Ovary (tissue), 9 donors: ENCODE data around the gene CLEC3A. TPM values are rescaled to one million over a fixed set of nuclear protein-coding genes. Genes with fewer than 3 reads are reported as not detected.

Experiments
- DNase-seq, 5 donors: peaks; one replicate each; pipeline ENCODE4 v3.0.0-alpha.2; 2019 to 2020
- H3K27ac ChIP-seq, 2 donors: fragments of 200-600 bp; one replicate each; pipeline versions ENCODE4 v1.5.1 to v1.8.0; 2019 to 2022
- H3K27me3 ChIP-seq: fragments of 200-600 bp; one replicate; pipeline ENCODE4 v1.8.0; 2022
- H3K36me3 ChIP-seq: fragments of 200-600 bp; sonication (generic); one replicate; pipeline ENCODE4 v1.5.1; 2019
- H3K4me1 ChIP-seq: one replicate; pipeline ENCODE4 v1.8.1; 2013; ENCODE audit warnings: mild to moderate bottlenecking, moderate library complexity; ENCODE audit not compliant: insufficient read depth
- H3K4me3 ChIP-seq: fragments of 200-600 bp; sonication (generic); one replicate; pipeline ENCODE4 v1.5.1; 2017
- H3K9me3 ChIP-seq, 2 donors: fragments of 200-600 bp in 1 of 2; sonication (generic) in 1 of 2; one replicate each; pipeline versions ENCODE4 v1.5.1 to v1.8.1; 2013 to 2019; ENCODE audit warnings: mild to moderate bottlenecking in 1 of 2, moderate library complexity in 1 of 2
- CTCF ChIP-seq, 3 donors: fragments of 450-650 bp in 2 of 3; fragments of 200-600 bp in 1 of 3; IDR thresholded peaks; one replicate each; pipeline versions ENCODE4 v1.5.1 to v1.8.0; 2016 to 2022; ENCODE audit warnings: antibody characterized with exemption in 3 of 3, mild to moderate bottlenecking in 1 of 3
- EP300 ChIP-seq: sonication (generic); formaldehyde crosslinking; IDR thresholded peaks from one replicate; pipeline ENCODE4 v1.6.1; 2017; ENCODE audit warnings: antibody characterized with exemption
- POLR2A ChIP-seq: fragments of 450-650 bp; IDR thresholded peaks from one replicate; pipeline ENCODE4 v1.6.1; 2017; ENCODE audit warnings: antibody characterized with exemption, mild to moderate bottlenecking, moderate library complexity
- WGBS, 3 donors: extraction: QIAGEN DNeasy Blood & Tissue Kit in 1 of 3; methylation state at CpG; one replicate each; pipeline versions ENCODE4 v1.1.5 to v1.1.7; 2013 to 2017; 5-methylcytosine and 5-hydroxymethylcytosine counted together
- intact Hi-C, 4 donors: fragments of 100-400 bp; cut with DNase I; formaldehyde crosslinking; loops; one replicate each; pipeline versions ENCODE4 v1.11.0 to v1.15.1; 2022 to 2023
- polyA plus RNA-seq, 2 donors: library from polyadenylated mRNA; stranded (reverse); fragments of 200-250 nt in 1 of 2; fragments of 350-450 nt in 1 of 2; fragmentation: Illumina TruSeq in 1 of 2; extraction: RNeasy Lipid Tissue Mini Kit (QIAGEN cat#74804) in 1 of 2; gene quantifications; one replicate each; pipeline ENCODE4 v1.2.3, GENCODE V29; 2013 to 2014
- total RNA-seq, 7 donors: library from RNA; depleted of rRNA in 2 of 7; stranded (reverse); fragments of >200 nt in 2 of 7; fragmentation: NEBNext Ultra II Directional in 3 of 7; extraction: Animal tissue kit (Norgen Biotek cat#: 25700) in 3 of 7; gene quantifications; one replicate each; pipeline versions ENCODE4 v1.1.0 to v1.2.4, GENCODE V29; 2016 to 2023
- donor health status: DM: no; HTN: no; CAD: no; lungs with moderate emphysema.
- donor health status: DM: no; HTN: no; CAD: no.
- donor health status: Bipolar disorder and iron deficiency.
- donor health status: DM: yes; HTN: yes; CAD: no.
- donor health status: DM: no; HTN: no; CAD: no.
- donor health status: DM: yes; HTN: yes; CAD: no.

The CLEC3A gene
- total and polyA plus RNA-seq, 9 donors, result not detected

GRCh38 chr16:77985111-77985510, 37.2 kb upstream of the CLEC3A start:
- intact Hi-C loops, result no loop called here
- H3K4me3 ChIP-seq, result no peak overlapping the region
- no peaks in the 10 kb centered on the region for H3K4me1 ChIP-seq
- H3K27ac ChIP-seq, result no peak overlapping the region
- 48 to 89% (median 71%) methylated on average over 3 of the region's 3 CpGs for WGBS, 3 donors
- no peaks in the 10 kb centered on the region for H3K27me3 ChIP-seq
- TF ChIP-seq EP300 (no peak), CTCF (IDR thresholded peaks at IDR 0.05) (no peak), POLR2A (no peak)
- no peak for DNase-seq
- no peaks in the 10 kb centered on the region for H3K9me3 ChIP-seq
- H3K36me3 ChIP-seq, result no peaks in the 10 kb centered on the region

- H3K27me3 ChIP-seq, result no peaks in the 10 kb centered on the region
- H3K4me3 ChIP-seq, result no peak overlapping the region
- no peaks in the 10 kb centered on the region for H3K36me3 ChIP-seq
- no peaks in the 10 kb centered on the region for H3K9me3 ChIP-seq
- no peaks in the 10 kb centered on the region for H3K4me1 ChIP-seq
- H3K27ac ChIP-seq, result no peak overlapping the region
- DNase-seq, result no peak
- no peak for TF ChIP-seq EP300
- TF ChIP-seq POLR2A, result no peak
- TF ChIP-seq CTCF (IDR thresholded peaks at IDR 0.05), result no peak
- WGBS, 3 donors, result 87 to 95% (median 94%) methylated on average over 7 of the region's 7 CpGs
- intact Hi-C loops, result no loop called here
These were observed 36.2 kb upstream of the CLEC3A start for GRCh38 chr16:77986011-77986740.

DNA sequence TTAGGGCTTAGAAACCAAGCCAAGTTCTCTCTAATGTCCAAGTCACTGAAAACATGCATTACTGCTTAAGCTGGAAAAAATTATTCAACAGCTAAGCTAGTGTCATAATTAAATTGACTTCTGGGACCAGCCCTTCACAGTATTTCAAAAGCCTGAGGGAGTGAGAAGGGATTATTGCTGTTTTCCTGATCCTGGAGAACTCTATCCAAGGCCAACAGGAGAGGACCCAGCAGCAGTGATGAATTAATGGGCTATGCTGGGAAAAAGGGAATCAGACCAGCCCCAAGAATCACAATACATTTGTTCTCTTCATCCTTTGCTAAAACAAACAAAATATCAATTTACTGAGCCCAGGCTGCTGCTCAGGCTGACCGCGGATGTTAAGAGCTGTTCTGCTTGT, 34.5 kb upstream of the CLEC3A start:
- Histone ChIP-seq H3K4me1 (no peaks in the 10 kb centered on the region), H3K4me3 (no peak overlapping the region), H3K27me3 (no peaks in the 10 kb centered on the region), H3K27ac (no peak overlapping the region), H3K9me3 (no peaks in the 10 kb centered on the region), H3K36me3 (no peaks in the 10 kb centered on the region)
- TF ChIP-seq CTCF (IDR thresholded peaks at IDR 0.05) (no peak), EP300 (no peak), POLR2A (no peak)
- no peak for DNase-seq
- 16 to 47% (median 43%) methylated on average over 2 of the region's 2 CpGs for WGBS, 3 donors
- intact Hi-C loops, result no loop called here

GRCh38 chr16:77989846-77990245, 32.5 kb upstream of the CLEC3A start:
- WGBS, 3 donors, result 74 to 78% (median 74%) methylated on average over 4 of the region's 4 CpGs

More at GRCh38 chr16:77989846-77990245, 32.5 kb upstream of the CLEC3A start:
- intact Hi-C loops, result no loop called here
- H3K4me1 ChIP-seq, result no peaks in the 10 kb centered on the region
- no peak overlapping the region for H3K4me3 ChIP-seq
- no peak for DNase-seq
- no peaks in the 10 kb centered on the region for H3K27me3 ChIP-seq
- no peaks in the 10 kb centered on the region for H3K36me3 ChIP-seq
- H3K27ac ChIP-seq, result no peak overlapping the region
- no peak for TF ChIP-seq EP300
- TF ChIP-seq POLR2A, result no peak
- no peak for TF ChIP-seq CTCF (IDR thresholded peaks at IDR 0.05)
- no peaks in the 10 kb centered on the region for H3K9me3 ChIP-seq
